RWPE2 (cell line): ENCODE data around the gene LENG1.

Experiments used
- ATAC-seq: fragments of 200-7000 bp; cut with Tn5 transposase; 3 replicates; pipeline ENCODE4 v1.9.1; 2021; ENCODE audit warnings: low read depth
- DNase-seq: peaks from one replicate; pipeline ENCODE4 v3.0.0-alpha.2; 2020; ENCODE audit warnings: low spot score
- H3K27ac ChIP-seq: fragments of 450-650 bp; 2 replicates; pipeline ENCODE4 v1.5.1; 2017; ENCODE audit warnings: mild to moderate bottlenecking; ENCODE audit not compliant: poor library complexity, severe bottlenecking
- H3K27me3 ChIP-seq: fragments of 250-450 bp; sonication (Bioruptor Pico); 2 replicates; pipeline ENCODE4 v1.5.1; 2021; ENCODE audit warnings: mild to moderate bottlenecking, moderate library complexity; ENCODE audit not compliant: insufficient read depth, poor library complexity, severe bottlenecking
- H3K36me3 ChIP-seq: fragments of 250-450 bp; sonication (Bioruptor Pico); 2 replicates; pipeline ENCODE4 v1.5.1; 2020; ENCODE audit warnings: low read depth, mild to moderate bottlenecking, moderate library complexity
- H3K4me1 ChIP-seq: fragments of 250-450 bp; sonication (Bioruptor Pico); 2 replicates; pipeline ENCODE4 v1.5.1; 2021; ENCODE audit warnings: mild to moderate bottlenecking, moderate library complexity; ENCODE audit not compliant: insufficient read depth, poor library complexity, severe bottlenecking
- H3K4me3 ChIP-seq: fragments of 250-450 bp; sonication (Bioruptor Pico); 2 replicates; pipeline ENCODE4 v1.5.1; 2021; ENCODE audit warnings: mild to moderate bottlenecking, moderate library complexity; ENCODE audit not compliant: severe bottlenecking
- H3K9me3 ChIP-seq: fragments of 250-450 bp; sonication (Bioruptor Pico); 2 replicates; pipeline ENCODE4 v1.5.1; 2021; ENCODE audit warnings: mild to moderate bottlenecking, moderate library complexity; ENCODE audit not compliant: severe bottlenecking
- TF ChIP-seq, protein P1 (sequence below): fragments of 450-650 bp; IDR thresholded peaks from one replicate; pipeline ENCODE4 v1.5.1; 2017; ENCODE audit warnings: mild to moderate bottlenecking, moderate library complexity; ENCODE audit not compliant: poor library complexity, severe bottlenecking

LENG1 gene

DNA sequence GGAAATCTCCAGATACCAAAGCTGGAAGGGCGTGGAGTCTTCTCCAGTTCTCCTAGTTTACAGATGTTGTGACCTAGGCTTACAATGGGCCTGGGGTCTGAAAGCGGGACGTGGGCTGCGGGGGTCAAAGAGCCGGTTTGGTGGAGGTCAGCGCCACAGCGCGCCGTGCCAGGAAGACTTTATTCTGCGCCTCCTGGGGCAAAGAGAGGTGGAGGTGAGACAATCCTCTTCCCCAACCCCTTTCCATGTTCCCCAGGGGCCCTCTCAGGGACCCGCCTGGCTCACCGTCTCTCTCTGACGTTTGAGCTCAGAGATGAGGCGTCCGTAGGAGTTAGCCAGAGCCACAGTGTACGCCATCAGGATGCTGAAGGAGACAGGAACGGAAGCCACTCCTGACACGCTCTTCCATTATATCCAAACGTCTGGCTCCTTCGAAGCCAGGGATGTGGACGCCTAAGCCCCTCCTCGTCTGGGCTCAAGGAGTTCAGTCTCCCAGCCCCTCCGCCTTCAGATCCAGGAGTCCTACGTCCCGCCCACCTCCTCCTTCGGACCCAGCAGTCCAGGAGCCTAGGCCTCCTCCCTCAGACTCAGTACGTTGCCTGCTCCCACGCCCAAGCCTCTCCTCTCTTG, 776 bp upstream of the LENG1 start:
- peak overlapping the region; percentile 80 for H3K27ac ChIP-seq
- peak; percentile 1; the same call in 2 of the 3 replicates for ATAC-seq
- no peaks in the 10 kb centered on the region for H3K27me3 ChIP-seq
- no peaks in the 10 kb centered on the region for H3K9me3 ChIP-seq
- TF ChIP-seq, protein P1, sequence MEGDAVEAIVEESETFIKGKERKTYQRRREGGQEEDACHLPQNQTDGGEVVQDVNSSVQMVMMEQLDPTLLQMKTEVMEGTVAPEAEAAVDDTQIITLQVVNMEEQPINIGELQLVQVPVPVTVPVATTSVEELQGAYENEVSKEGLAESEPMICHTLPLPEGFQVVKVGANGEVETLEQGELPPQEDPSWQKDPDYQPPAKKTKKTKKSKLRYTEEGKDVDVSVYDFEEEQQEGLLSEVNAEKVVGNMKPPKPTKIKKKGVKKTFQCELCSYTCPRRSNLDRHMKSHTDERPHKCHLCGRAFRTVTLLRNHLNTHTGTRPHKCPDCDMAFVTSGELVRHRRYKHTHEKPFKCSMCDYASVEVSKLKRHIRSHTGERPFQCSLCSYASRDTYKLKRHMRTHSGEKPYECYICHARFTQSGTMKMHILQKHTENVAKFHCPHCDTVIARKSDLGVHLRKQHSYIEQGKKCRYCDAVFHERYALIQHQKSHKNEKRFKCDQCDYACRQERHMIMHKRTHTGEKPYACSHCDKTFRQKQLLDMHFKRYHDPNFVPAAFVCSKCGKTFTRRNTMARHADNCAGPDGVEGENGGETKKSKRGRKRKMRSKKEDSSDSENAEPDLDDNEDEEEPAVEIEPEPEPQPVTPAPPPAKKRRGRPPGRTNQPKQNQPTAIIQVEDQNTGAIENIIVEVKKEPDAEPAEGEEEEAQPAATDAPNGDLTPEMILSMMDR: no peak
- H3K4me3 ChIP-seq: peak overlapping the region; percentile 47
- H3K36me3 ChIP-seq: peaks cover 31% of the 10 kb centered on the region
- DNase-seq: no peak
- H3K4me1 ChIP-seq: peaks cover 10% of the 10 kb centered on the region

DNA sequence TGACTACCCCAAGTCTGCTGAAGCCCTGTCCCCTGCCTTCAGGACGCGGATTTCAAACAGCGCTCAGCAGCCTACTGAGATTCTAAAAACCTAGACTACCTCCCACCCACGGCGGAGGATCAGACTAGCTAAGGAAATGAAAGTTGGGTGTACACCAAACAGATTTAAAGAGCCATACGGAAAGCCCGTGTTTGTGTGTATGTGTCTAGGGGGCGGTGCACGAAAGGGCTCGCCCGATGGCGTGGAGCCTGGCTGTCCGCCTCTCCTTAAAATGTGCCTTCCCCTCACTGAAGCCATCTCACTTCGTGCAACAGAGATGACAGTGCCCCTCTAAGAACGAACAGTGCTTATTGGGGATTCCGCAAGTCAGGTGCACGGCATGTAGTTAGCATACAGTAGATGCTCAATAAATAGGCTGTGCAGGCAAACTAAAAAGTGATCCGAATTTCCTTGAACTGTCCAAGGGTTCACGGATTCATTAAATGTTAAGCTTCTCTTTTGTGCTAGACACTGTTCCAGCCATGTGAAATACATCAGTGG, 639 bp downstream of the LENG1 start:
- Histone ChIP-seq H3K4me3 (peak overlapping the region; percentile 72), H3K27me3 (no peaks in the 10 kb centered on the region), H3K27ac (peak overlapping the region; percentile 80), H3K4me1 (peaks cover 10% of the 10 kb centered on the region), H3K9me3 (no peaks in the 10 kb centered on the region), H3K36me3 (peaks cover 45% of the 10 kb centered on the region)
- ATAC-seq (no peak), DNase-seq (no peak)
- TF ChIP-seq, protein P1: no peak

DNA sequence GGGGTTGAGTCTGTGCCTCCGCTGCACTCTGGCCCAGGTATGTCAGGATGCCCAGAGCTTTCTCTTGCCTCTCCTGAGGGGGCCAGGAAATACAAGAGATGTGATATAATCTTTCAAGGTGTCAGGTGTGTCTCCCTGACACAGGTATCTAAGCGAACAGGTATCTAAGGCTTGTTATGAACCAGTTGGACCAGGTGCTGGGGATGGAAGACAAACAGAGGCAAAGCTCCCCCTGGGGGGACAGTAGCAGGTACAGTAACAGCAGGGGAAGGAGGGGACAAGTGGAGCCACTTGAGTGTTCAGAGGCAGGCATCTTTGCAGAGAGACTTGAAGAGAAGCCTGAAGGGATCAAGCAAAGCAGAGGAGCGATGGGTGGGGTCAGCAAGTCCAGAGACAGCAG, 2.6 kb downstream of the LENG1 start:
- Histone ChIP-seq H3K27me3 (no peaks in the 10 kb centered on the region), H3K4me1 (peaks cover 5% of the 10 kb centered on the region), H3K27ac (no peak overlapping the region), H3K4me3 (no peak overlapping the region), H3K9me3 (no peaks in the 10 kb centered on the region), H3K36me3 (peaks cover 64% of the 10 kb centered on the region)
- TF ChIP-seq, protein P1: no peak
- DNase-seq (no peak), ATAC-seq (no peak)

DNA sequence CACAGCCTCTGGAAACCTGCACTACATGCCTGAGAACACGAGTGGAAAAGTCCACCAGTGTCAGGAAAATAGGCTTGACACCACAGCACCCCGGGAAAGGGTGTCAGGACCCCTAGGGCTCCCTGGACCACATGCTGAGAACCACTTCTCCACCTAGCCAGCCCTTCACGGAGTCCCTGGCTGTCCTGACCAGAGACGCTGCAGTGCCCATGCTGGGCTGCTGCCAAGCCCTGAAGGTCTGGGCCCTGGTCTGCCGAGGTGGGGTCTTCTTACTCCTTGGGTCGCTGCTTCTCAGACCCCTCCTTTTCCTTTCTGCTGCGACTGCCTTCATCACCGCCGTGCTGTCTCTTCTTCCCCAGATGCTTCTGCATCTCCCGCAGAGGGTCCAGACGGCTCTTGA, 3.0 kb downstream of the LENG1 start:
- H3K36me3 ChIP-seq: peaks cover 69% of the 10 kb centered on the region
- no peak for ATAC-seq

DNA sequence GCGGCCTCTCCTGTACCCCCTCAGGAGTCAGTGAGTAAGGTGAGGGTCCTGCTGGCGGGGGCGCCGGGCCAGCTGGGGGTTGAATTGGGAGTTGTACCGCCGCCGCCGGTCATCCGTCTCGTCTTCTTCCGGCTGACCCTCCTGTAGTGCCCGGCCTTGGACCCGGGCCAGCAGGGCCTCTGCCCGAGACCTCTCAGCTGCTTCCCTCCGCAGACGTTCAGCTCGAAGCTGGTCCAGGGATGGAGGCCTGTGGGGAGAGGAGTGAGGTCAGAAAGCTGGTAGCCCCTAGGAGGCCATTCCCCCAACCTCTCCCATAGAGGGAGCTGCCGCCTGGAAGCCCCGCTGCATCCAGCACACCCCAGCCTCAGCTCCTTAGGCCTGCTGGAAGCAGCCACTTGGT, 3.8 kb downstream of the LENG1 start:
- no peak overlapping the region for H3K4me3 ChIP-seq
- H3K27me3 ChIP-seq: no peaks in the 10 kb centered on the region
- ATAC-seq: no peak
- TF ChIP-seq, protein P1: no peak
- peaks cover 77% of the 10 kb centered on the region for H3K36me3 ChIP-seq
- no peak for DNase-seq
- H3K27ac ChIP-seq: no peak overlapping the region
- H3K4me1 ChIP-seq: peaks cover under 1% of the 10 kb centered on the region
- no peaks in the 10 kb centered on the region for H3K9me3 ChIP-seq

More for the DNA sequence above, 3.0 kb downstream of the LENG1 start:
- H3K9me3 ChIP-seq: no peaks in the 10 kb centered on the region
- no peak overlapping the region for H3K27ac ChIP-seq
- no peaks in the 10 kb centered on the region for H3K27me3 ChIP-seq
- TF ChIP-seq, protein P1: no peak
- H3K4me1 ChIP-seq: peaks cover 3% of the 10 kb centered on the region
- H3K4me3 ChIP-seq: no peak overlapping the region
- DNase-seq: no peak
